A549 treated with Hydrocortisone at 1 μM for 4 hours (cell line): ENCODE measurements around the gene TRIM69. TPM values are rescaled to one million over a fixed set of nuclear protein-coding genes. Genes with fewer than 3 reads are reported as not detected.

Experiments used
- total RNA-seq: library from RNA; stranded (reverse); fragments of 200-300 nt; extraction: Qiagen RNA extraction; gene quantifications from 5 replicates; pipeline ENCODE4 v1.2.3, GENCODE V29; 2022

TRIM69 gene
- 4.2 to 7.3 TPM (median 5.6 TPM) in 5 replicates for total RNA-seq

GRCh38 chr15:44736181-44736765 is at the start of gene TRIM69:
Gene TRIM69, plus strand, starts transcription at chr15:44736528. Its CDS starts 177 bp downstream, at chr15:44736705.

GRCh38 chr15:44711096-44711742 is 25.1 kb upstream of the TRIM69 start, which contains the start of the genes B2M and PATL2:
Gene B2M, plus strand, starts transcription at chr15:44711517. Its CDS starts 30 bp downstream, at chr15:44711547.
Gene PATL2, minus strand, starts transcription at chr15:44711323. Its CDS starts 34,833 bp downstream, at chr15:44676490.

Other genes starting within 250 kb of the TRIM69 start
- 81.5 to 95.3 TPM (median 86.2 TPM) in 5 replicates for gene EIF3J, start 199.4 kb upstream of the TRIM69 start, total RNA-seq
- gene SPG11, start 72.9 kb upstream of the TRIM69 start, total RNA-seq: 6.8 to 9.5 TPM (median 9.0 TPM) in 5 replicates
- gene PATL2, start 25.2 kb upstream of the TRIM69 start, total RNA-seq: 0.11 to 0.23 TPM (median 0.17 TPM) in 4 of 5 replicates, not detected in the other
- 414 to 472 TPM (median 429 TPM) in 5 replicates for gene B2M, start 25.0 kb upstream of the TRIM69 start, total RNA-seq
- not detected in 5 replicates for gene TERB2, start 220.2 kb downstream of the TRIM69 start, total RNA-seq